ENCODE results near the gene IL18.
"Not testable (repeated sequence)": the region's sequence is repeated elsewhere in the genome, so short reads cannot be mapped to it uniquely, and the experiment has no call there.

The IL18 gene

DNA sequence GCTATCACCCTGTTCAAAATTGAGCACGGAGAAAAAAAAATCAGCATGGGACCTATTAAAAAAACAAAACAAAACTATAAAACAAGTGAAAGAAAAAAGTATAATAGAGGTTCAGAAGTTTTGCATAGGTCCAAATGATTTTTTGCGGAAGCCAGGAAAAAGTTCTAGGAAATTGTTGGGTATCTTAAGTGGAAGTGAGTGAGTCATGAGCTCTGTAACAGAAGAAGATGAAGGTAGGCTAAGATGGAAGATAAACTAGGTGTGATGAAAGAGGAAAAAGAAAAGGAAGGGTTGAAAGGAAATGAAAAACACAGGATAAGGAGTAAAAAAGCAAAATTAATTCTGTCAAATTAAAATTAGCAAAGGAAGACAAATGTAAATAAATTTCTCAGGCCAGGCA lies 49.4 kb downstream of the IL18 start:
- no peak for DNase-seq

DNA sequence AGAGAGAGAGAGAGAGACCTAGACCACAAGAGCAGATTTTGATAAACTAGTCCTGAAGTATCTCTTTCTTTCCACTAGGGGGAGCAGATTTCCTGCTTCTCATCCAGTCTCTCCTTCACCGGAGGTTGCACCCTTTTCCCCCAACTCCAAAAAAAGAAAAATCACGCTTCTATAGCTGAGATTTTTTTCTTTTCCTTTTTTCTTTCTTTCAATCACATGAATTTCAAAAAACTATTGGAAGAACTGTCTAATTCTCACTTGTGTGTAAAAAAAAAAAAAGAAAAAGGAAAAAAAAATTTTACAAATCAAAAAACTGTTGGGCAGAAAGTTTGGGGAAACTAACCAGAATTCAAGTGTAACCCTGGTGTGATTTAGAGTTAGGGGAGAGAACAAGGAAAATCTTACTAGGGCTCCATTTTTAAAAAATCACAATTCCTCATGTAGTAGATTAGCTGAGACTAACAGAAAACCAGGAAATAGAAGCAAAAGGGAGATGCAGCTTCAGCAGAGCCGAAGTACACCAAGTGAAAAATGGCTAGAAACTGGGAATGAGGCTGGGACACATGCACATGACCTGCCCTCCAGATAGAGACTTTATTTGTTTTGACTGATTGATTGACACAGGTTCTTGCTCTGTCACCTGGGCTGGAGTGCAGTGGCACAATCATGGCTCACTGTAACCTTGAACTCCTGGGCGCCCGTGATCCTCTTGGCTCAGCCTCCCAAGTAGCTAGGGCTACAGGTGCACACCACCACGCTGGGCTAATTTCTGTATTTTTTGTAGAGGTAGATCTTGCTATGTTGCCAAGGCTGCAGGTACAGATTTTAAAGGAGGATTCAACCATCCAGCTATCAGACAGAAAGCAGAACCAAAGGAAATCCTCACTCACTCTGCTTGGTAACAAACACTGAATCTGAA lies 50.1 kb downstream of the IL18 start:
- DNase-seq = no peak

DNA sequence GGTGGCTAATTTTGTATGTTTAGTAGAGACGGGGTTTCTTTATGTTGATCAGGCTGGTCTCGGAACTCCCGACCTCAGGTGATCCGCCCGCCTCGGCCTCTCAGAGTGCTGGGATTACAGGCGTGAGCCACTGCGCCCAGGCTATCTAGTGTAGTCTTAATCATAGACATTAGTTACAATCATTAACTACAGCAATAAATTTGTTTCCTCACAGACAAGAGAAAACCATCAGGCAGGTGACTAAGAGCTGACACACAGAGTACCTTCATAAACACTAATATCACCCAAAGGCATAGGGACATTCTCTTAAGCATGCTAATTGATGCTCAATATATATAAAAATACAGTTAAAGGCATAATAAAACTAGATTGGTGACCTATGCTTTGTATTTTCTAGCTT lies 57.8 kb downstream of the IL18 start:
- DNase-seq = no peak

DNA sequence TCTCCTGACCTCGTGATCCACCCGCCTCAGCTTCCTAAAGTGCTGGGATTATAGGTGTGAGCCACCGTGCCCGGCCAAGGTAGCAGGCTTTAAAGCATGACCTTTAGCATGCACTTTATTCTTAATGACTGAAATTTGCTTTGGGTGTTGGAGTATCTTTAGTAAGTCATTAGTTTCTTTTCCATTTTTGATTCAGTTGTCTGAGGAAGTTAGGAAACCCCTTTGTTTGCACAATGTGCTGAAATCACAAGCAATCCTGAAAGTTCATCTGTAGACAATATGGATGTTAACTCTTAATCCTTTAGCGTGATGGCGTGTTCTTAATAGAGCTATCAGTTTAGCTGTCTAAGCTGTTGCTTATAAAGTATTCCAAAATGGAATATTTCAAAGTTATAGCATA lies 60.4 kb downstream of the IL18 start:
- DNase-seq = no peak

DNA sequence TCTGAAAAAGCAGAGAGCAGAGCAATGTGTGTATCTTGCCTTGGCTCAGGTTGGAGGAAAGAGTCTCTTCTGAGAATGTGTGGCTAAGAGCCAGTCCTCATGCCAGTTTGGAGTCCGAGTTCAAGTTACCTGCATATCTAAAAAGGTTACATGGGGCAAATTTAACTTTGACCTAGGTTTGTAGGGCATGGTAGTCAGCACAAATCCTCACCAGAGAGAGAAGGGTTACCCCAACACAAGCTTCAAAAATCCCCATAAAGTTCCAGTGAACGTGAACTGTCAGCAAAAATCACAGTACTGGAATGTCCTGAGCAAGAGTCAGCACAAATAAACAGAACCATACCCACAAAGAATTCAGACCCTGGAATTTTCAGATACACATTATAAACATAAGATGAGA lies 63.4 kb downstream of the IL18 start:
- DNase-seq = no peak

DNA sequence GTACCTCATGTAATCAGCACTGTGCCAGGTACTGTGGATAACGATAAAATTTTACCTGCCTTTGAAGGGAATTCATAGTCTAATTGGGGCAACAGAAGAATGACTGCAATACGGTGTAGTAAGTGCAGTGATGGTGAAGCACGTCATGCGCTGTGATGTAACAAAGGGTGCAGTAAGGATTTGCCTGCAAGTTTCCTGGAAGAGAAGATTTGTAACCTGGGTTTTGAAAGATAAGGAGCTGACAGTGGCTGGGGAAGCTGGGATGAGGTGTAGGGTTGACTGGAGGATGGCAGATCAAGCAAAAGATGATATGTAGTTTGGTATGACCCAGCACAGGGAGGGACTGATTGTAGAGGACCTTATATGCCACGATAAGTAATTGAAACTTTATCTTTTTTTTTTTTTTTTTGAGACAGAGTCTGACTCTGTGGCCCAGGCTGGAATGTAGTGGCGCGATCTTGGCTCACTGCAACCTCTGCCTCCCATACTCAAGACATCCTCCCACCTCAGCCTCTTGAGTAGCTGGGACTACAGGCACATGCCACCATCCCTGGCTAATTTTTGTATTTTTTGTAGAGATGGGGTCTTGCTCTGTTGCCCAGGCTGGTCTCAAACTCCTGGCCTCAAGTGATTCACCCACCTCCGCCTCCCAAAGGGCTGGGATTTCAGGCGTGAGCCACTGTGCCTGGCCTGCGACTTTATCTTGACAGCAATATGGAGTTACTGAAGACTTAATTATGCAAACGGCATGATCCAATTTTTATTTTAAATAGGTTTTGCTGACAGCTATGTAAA lies 66.0 kb downstream of the IL18 start:
- DNase-seq = no peak

DNA sequence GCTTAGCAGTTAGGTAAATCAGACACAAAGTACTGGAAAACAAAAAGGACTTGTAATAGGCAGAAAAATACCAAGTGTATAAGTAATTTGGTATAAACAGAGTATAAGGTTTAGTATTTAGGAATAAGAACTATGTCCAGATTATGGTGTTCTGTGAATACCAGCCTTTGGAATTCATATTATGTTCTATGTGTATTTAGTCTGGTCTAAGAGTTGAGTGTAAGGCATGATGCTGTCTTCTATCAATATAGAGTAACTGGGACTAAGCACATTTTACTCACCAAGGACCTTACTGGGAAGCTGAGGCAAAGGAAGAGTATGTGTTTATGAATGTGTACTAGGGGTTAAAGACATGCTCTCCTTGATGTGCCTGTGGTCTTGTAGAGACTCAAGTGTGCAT lies 67.7 kb downstream of the IL18 start:
- no peak for DNase-seq

DNA sequence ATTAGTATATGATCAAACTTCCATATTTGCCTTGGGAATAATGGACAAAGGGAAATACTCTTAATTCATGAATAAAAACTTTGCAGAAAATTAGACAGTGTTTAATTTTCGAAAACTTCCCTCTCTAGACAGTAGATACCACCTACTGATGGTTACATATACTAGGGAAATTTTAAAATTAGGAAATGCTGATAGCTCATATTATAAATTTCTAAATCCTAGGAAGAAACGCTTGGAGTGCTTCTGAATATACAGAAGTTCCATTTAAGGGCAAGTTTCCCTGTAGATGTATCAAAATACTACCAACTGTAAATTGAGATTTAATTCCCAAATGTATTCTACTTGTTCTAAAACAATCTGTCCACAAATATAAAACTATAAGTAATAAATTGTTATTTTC lies 68.6 kb downstream of the IL18 start:
- not testable (repeated sequence) for DNase-seq

Data from activated CD8-positive, alpha-beta memory T cell treated with anti-CD3 and anti-CD28 coated beads, Interleukin-2, amount 50 U/mL, for 4 hours (primary cell).